ENCODE results near the gene CCDC70. TPM values are rescaled to one million over a fixed set of nuclear protein-coding genes. Genes with fewer than 3 reads are reported as not detected.
A peak's percentile ranks its signal among the peaks of the same experiment; 100 is the strongest.

CCDC70 gene
- total and polyA plus RNA-seq, 8 donors, result not detected

DNA sequence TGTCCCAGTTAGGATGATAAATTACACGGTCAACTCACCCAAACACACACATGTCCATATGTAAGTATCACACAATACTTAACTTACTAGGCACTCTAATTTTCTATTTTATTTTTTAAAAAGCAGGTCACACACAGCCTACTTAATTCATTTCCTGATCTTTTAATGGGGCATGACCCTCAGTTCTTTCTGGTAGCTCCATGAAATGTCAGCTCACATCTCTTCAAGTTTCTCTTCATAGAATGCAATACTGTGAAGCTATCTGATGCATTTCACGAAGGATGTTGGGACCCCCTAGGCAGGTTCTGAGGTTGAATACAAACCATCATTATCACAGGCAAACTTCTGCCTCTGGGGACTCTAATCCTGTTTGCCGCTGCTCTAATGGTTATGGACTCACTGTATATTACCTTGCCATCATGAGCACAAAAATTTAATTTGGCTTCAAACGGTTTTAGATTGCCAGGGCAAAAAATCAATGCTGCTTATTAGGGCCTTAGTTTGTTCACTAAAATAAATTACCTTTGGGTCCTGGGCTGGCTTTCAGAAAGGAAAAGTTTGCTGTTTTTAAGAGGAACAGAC lies 41.7 kb upstream of the CCDC70 start:
- Histone ChIP-seq H3K4me3 (no peak overlapping the region), H3K27ac (no peak overlapping the region), H3K4me1 (peaks cover 0 to 7% (median 6%) of the 10 kb centered on the region in 3 donors), H3K9me3 (no peaks in the 10 kb centered on the region), H3K27me3 (no peaks in the 10 kb centered on the region), H3K36me3 (no peaks in the 10 kb centered on the region)
- no peak for FAIRE-seq
- intact Hi-C loops (cut with DNase I), result no loop called here
- 70 to 73% methylated on average over 4 of the region's 4 CpGs for WGBS, 2 donors
- ATAC-seq, result no peak
- no peak for DNase-seq
- TF ChIP-seq, protein P1, sequence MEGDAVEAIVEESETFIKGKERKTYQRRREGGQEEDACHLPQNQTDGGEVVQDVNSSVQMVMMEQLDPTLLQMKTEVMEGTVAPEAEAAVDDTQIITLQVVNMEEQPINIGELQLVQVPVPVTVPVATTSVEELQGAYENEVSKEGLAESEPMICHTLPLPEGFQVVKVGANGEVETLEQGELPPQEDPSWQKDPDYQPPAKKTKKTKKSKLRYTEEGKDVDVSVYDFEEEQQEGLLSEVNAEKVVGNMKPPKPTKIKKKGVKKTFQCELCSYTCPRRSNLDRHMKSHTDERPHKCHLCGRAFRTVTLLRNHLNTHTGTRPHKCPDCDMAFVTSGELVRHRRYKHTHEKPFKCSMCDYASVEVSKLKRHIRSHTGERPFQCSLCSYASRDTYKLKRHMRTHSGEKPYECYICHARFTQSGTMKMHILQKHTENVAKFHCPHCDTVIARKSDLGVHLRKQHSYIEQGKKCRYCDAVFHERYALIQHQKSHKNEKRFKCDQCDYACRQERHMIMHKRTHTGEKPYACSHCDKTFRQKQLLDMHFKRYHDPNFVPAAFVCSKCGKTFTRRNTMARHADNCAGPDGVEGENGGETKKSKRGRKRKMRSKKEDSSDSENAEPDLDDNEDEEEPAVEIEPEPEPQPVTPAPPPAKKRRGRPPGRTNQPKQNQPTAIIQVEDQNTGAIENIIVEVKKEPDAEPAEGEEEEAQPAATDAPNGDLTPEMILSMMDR (IDR thresholded peaks at IDR 0.05), result no peak

DNA sequence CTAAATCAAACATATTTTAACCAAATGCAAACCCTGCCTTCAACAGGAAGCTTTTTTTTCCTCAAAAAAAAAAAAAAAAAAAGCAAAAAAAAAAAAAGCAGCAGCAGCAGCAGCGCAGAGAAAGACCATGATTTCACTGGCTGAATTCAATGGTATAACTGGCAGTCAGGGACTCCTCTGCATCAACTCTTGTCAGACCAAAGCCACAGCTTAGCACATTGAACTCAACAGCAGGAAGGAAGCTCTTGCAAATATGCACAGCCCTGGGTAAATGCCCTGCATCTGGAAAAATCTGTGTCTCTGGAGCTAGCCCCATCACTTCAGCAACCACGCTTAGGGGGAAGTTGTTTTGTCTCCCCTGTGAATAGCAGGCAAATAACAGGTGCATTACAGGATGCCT lies 40.2 kb upstream of the CCDC70 start:
- H3K27me3 ChIP-seq, result no peaks in the 10 kb centered on the region
- FAIRE-seq (no peak), DNase-seq (no peak), ATAC-seq (peak in 1 of 4 donors; percentile 44)
- H3K27ac ChIP-seq, result no peak overlapping the region
- H3K4me3 ChIP-seq, result no peak overlapping the region
- 74 to 81% methylated on average over 2 of the region's 2 CpGs for WGBS, 2 donors
- no peaks in the 10 kb centered on the region for H3K9me3 ChIP-seq
- H3K4me1 ChIP-seq, result no peaks in the 10 kb centered on the region
- TF ChIP-seq, protein P1 (IDR thresholded peaks at IDR 0.05), result no peak
- no peaks in the 10 kb centered on the region for H3K36me3 ChIP-seq
- intact Hi-C loops (cut with DNase I), result no loop called here

DNA sequence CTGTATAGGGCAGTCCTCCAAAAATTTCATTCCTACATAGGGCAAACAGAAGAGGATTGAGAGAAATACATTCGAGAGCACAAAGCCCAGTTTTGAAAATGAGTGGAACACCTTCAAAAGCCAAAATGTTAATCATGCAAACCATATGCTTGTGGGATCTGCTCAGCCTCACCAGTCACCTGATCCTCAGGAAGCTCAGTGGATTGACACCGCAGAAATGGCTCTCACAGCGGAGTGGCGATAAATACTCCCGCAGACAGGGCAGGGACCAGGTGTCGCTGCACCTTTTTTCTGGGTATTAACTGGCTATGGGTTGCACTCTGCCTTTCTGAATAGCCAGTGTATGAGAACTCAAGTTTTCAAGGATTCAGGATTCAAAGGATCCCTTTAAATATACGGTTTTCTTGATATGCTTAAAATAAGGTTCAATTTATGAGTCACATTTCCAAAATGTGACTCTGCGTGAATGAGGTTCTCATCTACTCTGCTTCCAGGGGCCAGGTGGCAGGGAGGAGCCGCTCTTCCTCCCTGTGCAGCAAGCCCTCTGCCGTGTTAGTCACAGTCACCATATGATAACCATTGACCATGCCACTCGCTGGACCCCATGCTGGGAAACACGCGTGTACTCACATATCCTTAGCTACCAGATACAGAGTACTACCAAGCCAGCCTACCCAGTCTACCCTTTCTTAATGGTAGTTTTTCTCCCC lies 39.5 kb upstream of the CCDC70 start:
- H3K4me3 ChIP-seq, result no peak overlapping the region
- H3K36me3 ChIP-seq, result no peaks in the 10 kb centered on the region
- ATAC-seq, result no peak
- TF ChIP-seq, protein P1 (IDR thresholded peaks at IDR 0.05), result no peak
- no peaks in the 10 kb centered on the region for H3K9me3 ChIP-seq
- no peak for DNase-seq
- H3K4me1 ChIP-seq, result no peaks in the 10 kb centered on the region
- no peaks in the 10 kb centered on the region for H3K27me3 ChIP-seq
- no peak overlapping the region for H3K27ac ChIP-seq
- no peak for FAIRE-seq
- intact Hi-C loops (cut with DNase I), result no loop called here
- WGBS, 2 donors, result 82 to 87% methylated on average over 13 of the region's 13 CpGs

DNA sequence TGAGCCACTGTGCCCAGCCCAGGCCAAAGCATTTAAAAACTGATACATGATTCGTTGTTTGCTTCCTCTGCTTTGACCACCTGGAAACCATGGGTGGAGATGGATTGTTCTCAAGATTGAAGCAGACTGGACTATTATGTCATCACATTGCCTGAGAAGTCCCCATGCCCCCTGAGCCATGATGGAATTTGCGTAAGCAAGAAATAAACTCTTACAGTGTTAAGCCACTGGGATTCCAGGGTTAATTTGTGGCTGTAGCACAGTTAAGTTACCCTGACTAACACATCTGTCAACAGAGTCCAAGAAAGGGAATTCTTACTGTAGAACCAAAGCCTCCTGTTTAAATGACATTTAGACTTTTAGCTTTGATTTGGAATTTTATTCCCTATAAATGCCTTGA lies 38.4 kb upstream of the CCDC70 start:
- intact Hi-C loops (cut with DNase I), result no loop called here
- no peak for FAIRE-seq
- 84 to 93% methylated on average over 2 of the region's 2 CpGs for WGBS, 2 donors

More for the DNA sequence above, 38.4 kb upstream of the CCDC70 start:
- Histone ChIP-seq H3K4me1 (no peaks in the 10 kb centered on the region), H3K4me3 (no peak overlapping the region), H3K36me3 (no peaks in the 10 kb centered on the region), H3K27ac (no peak overlapping the region), H3K27me3 (no peaks in the 10 kb centered on the region), H3K9me3 (no peaks in the 10 kb centered on the region)
- DNase-seq (no peak), ATAC-seq (no peak)
- TF ChIP-seq, protein P1 (IDR thresholded peaks at IDR 0.05), result no peak
